Left ventricle myocardium inferior (tissue), 1 donor: ENCODE data around the gene RPL15. TPM values are rescaled to one million over a fixed set of nuclear protein-coding genes. Genes with fewer than 3 reads are reported as not detected.

Experiments
- DNase-seq: peaks from one replicate; pipeline ENCODE4 v3.0.0-alpha.2; 2020
- H3K27ac ChIP-seq: fragments of 200-600 bp; replicated peaks from 2 replicates; pipeline ENCODE4 v1.8.0; 2021
- H3K27me3 ChIP-seq: fragments of 200-600 bp; 2 replicates; pipeline ENCODE4 v1.8.0; 2021; ENCODE audit warnings: low read depth
- H3K36me3 ChIP-seq: fragments of 200-600 bp; 2 replicates; pipeline ENCODE4 v1.8.0; 2021
- H3K4me1 ChIP-seq: fragments of 200-600 bp; 2 replicates; pipeline ENCODE4 v1.8.0; 2021
- H3K4me3 ChIP-seq: fragments of 200-600 bp; 2 replicates; pipeline ENCODE4 v1.8.0; 2021; ENCODE audit warnings: mild to moderate bottlenecking, moderate library complexity
- H3K9me3 ChIP-seq: fragments of 200-600 bp; replicated peaks from 2 replicates; pipeline ENCODE4 v1.8.0; 2021
- intact Hi-C: fragments of 100-400 bp; cut with micrococcal nuclease; formaldehyde crosslinking; loops from one replicate; pipeline ENCODE4 v1.11.0; 2022
- total RNA-seq: library from RNA; stranded (reverse); fragmentation: NEBNext Ultra II Directional; extraction: Animal tissue kit (Norgen Biotek cat#: 25700); gene quantifications from one replicate; pipeline ENCODE4 v1.2.1, GENCODE V29; 2021
- TF ChIP-seq, protein P1 (sequence below): fragments of 200-600 bp; IDR thresholded peaks from 2 replicates; pipeline ENCODE4 v1.8.0; 2021; ENCODE audit warnings: antibody characterized with exemption, mild to moderate bottlenecking, borderline replicate concordance
- donor health status: DM: no; HTN: yes; CAD: no; lungs with severe emphysema.

RPL15 gene
- total RNA-seq, 1 donor from 2014 or later = 915 TPM

DNA sequence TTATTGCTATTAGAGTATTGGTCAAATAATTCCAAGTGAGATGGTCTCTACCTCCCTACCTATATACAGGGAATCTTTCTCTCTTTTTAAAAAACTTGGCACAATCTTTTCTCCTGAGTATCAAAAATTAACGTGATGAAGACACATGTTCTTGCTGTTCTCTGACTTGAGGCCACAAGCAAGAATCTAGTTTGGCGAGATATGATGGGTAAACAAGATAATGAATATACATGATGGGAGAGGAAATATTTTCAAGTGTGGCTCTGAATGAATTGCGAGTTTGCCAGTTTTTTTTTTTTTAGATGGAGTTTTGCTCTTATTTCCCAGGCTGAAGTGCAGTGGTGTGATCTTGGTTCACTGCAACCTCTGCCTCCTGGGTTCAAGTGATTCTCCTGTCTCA, 39.8 kb downstream of the RPL15 start:
- H3K4me1 ChIP-seq = peaks cover 64% of the 10 kb centered on the region
- no peak for DNase-seq

DNA sequence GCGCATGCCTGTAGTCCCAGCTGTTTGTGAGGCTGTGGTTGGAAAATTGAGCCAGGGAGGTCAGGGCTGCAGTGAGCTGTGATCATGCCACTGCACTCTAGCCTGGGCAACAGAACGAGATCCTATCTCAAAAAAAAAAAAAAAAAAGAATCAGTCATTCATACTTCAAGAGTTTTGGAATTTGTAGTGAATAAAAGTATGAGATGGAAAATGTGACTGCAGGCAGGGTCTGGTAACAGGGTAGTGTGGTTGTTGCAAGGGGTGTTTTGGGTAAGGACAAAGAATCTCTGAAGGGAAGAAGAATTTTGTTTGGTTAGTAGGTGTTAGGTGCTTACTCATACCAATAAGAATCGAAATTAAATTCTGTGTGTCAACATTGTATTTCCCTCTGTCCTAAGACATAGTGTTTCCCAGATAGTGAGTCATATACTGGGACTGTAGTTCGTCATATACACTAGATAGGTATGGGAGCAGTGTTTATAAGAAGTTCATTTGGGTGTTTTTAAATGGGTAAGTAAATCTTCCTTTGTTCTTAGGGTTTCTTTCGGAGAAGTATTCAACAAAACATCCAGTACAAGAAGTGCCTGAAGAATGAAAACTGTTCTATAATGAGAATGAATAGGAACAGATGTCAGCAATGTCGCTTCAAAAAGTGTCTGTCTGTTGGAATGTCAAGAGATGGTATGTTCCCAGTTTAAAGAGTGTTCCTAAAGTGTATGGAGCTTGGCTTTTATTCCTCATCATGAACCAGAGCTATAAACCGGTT, 42.4 kb downstream of the RPL15 start:
- no peak overlapping the region for H3K27ac ChIP-seq
- no peaks in the 10 kb centered on the region for H3K9me3 ChIP-seq
- no peaks in the 10 kb centered on the region for H3K27me3 ChIP-seq
- peaks cover 48% of the 10 kb centered on the region for H3K4me1 ChIP-seq
- intact Hi-C loops = no loop called here
- H3K4me3 ChIP-seq = no peak overlapping the region
- H3K36me3 ChIP-seq = peaks cover 79% of the 10 kb centered on the region
- no peak for DNase-seq
- TF ChIP-seq, protein P1, sequence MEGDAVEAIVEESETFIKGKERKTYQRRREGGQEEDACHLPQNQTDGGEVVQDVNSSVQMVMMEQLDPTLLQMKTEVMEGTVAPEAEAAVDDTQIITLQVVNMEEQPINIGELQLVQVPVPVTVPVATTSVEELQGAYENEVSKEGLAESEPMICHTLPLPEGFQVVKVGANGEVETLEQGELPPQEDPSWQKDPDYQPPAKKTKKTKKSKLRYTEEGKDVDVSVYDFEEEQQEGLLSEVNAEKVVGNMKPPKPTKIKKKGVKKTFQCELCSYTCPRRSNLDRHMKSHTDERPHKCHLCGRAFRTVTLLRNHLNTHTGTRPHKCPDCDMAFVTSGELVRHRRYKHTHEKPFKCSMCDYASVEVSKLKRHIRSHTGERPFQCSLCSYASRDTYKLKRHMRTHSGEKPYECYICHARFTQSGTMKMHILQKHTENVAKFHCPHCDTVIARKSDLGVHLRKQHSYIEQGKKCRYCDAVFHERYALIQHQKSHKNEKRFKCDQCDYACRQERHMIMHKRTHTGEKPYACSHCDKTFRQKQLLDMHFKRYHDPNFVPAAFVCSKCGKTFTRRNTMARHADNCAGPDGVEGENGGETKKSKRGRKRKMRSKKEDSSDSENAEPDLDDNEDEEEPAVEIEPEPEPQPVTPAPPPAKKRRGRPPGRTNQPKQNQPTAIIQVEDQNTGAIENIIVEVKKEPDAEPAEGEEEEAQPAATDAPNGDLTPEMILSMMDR = no peak

More for the DNA sequence above, 39.8 kb downstream of the RPL15 start:
- no peaks in the 10 kb centered on the region for H3K27me3 ChIP-seq
- peaks cover 54% of the 10 kb centered on the region for H3K36me3 ChIP-seq
- H3K9me3 ChIP-seq = no peaks in the 10 kb centered on the region
- TF ChIP-seq, protein P1 = no peak
- intact Hi-C loops = no loop called here
- no peak overlapping the region for H3K27ac ChIP-seq
- no peak overlapping the region for H3K4me3 ChIP-seq

DNA sequence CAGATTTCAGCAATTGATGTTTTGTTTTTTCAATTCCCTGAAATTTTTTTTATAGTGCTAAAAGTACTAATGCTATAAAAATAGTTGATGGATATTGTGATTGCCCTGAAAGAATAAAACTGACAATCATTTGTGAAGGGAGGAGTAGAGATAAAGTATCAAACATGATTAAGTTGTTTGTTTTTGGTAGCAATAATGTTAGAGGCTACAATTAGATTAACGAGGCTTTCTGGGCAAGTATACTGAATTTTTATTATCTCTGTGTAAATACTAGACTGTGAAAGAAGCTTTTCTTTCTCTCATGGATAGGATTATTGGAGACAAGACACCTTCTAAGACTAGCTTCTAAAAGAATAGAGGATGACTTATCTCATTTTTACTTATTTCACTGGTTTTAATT, 43.7 kb downstream of the RPL15 start:
- Histone ChIP-seq H3K36me3 (peaks cover 80% of the 10 kb centered on the region), H3K27me3 (no peaks in the 10 kb centered on the region), H3K4me3 (no peak overlapping the region), H3K4me1 (peaks cover 45% of the 10 kb centered on the region), H3K9me3 (no peaks in the 10 kb centered on the region), H3K27ac (no peak overlapping the region)
- intact Hi-C loops = no loop called here
- DNase-seq = no peak
- TF ChIP-seq, protein P1 = no peak

DNA sequence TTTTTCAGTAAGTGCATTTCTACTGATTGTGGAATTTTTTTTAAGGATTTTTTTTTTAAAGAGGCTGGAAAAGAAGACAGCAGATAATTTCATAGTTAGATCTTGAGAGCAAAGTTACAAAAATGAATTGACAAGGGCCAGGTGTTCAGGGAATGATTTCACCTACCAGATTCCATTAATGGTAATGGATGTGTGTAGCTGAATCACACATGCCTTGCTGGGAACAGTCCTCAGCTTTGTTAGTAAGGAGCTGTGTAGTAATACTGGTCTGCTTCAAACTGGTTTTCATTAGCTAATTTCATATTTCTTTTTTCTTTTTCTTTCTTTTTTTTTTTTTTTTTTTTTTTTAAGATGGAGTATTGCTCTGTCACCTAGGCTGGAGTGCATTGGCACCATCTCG, 44.1 kb downstream of the RPL15 start:
- no peak overlapping the region for H3K4me3 ChIP-seq
- intact Hi-C loops = no loop called here
- no peaks in the 10 kb centered on the region for H3K9me3 ChIP-seq
- H3K4me1 ChIP-seq = peaks cover 45% of the 10 kb centered on the region
- DNase-seq = no peak
- H3K36me3 ChIP-seq = peaks cover 83% of the 10 kb centered on the region
- TF ChIP-seq, protein P1 = no peak
- H3K27ac ChIP-seq = no peak overlapping the region
- no peaks in the 10 kb centered on the region for H3K27me3 ChIP-seq

DNA sequence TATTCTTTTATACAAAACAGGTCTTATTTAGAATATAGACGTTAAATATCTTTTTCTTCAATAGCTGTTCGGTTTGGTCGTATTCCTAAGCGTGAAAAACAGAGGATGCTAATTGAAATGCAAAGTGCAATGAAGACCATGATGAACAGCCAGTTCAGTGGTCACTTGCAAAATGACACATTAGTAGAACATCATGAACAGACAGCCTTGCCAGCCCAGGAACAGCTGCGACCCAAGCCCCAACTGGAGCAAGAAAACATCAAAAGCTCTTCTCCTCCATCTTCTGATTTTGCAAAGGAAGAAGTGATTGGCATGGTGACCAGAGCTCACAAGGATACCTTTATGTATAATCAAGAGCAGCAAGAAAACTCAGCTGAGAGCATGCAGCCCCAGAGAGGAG, 45.0 kb downstream of the RPL15 start:
- TF ChIP-seq, protein P1 = no peak

More for the DNA sequence above, 45.0 kb downstream of the RPL15 start:
- Histone ChIP-seq H3K4me1 (peaks cover 50% of the 10 kb centered on the region), H3K36me3 (peaks cover 85% of the 10 kb centered on the region), H3K27me3 (no peaks in the 10 kb centered on the region), H3K9me3 (no peaks in the 10 kb centered on the region), H3K27ac (no peak overlapping the region), H3K4me3 (no peak overlapping the region)
- DNase-seq = no peak
- intact Hi-C loops = no loop called here
